Measurements from ENCODE around the gene CCL16.
"Not testable (repeated sequence)": the region's sequence is repeated elsewhere in the genome, so short reads cannot be mapped to it uniquely, and the experiment has no call there.

Gene CCL16

GRCh38 chr17:35947156-35947585, 34.1 kb downstream of the CCL16 start:
- peak in 1 of 2 donors; percentile 34 for DNase-seq
- Histone ChIP-seq H3K27ac (no peak overlapping the region), H3K4me3 (no peak overlapping the region), H3K9me3 (no peaks in the 10 kb centered on the region), H3K4me1 (peaks cover 0 to 4% (median 0%) of the 10 kb centered on the region in 4 donors), H3K36me3 (no peaks in the 10 kb centered on the region), H3K27me3 (peaks cover 0 to 8% of the 10 kb centered on the region in 2 donors)
- intact Hi-C loops (cut with DNase I; ENCODE audit: low total_unique reads) = no loop called here
- peak; percentile 59 to 64 for TF ChIP-seq CTCF (IDR thresholded peaks at IDR 0.05)

GRCh38 chr17:35944151-35944550, 37.1 kb downstream of the CCL16 start:
- DNase-seq = no peak
- no peak overlapping the region for H3K27ac ChIP-seq
- no peak overlapping the region for H3K4me3 ChIP-seq
- H3K36me3 ChIP-seq = no peaks in the 10 kb centered on the region
- peaks cover 0 to 4% (median 0%) of the 10 kb centered on the region in 4 donors for H3K4me1 ChIP-seq
- TF ChIP-seq CTCF (IDR thresholded peaks at IDR 0.05) = no peak
- peaks cover 0 to 8% of the 10 kb centered on the region in 2 donors for H3K27me3 ChIP-seq
- no peaks in the 10 kb centered on the region for H3K9me3 ChIP-seq
- intact Hi-C loops (cut with DNase I; ENCODE audit: low total_unique reads) = no loop called here

GRCh38 chr17:35943537-35943936, 37.8 kb downstream of the CCL16 start, which contains the start of gene LYZL6:
TSS of gene LYZL6 (minus strand) at chr17:35943713. CDS start at chr17:35939356, 4,357 bp downstream.
- H3K4me3 ChIP-seq = no peak within 1 kb of the TSS
- no peaks in the 10 kb centered on the region for H3K36me3 ChIP-seq
- H3K4me1 ChIP-seq = peaks cover 0 to 4% (median 0%) of the 10 kb centered on the region in 4 donors
- H3K27ac ChIP-seq = no peak within 1 kb of the TSS
- DNase-seq = no peak
- TF ChIP-seq CTCF (IDR thresholded peaks at IDR 0.05) = no peak
- intact Hi-C loops (cut with DNase I; ENCODE audit: low total_unique reads) = no loop called here
- H3K27me3 ChIP-seq = peaks cover 0 to 8% of the 10 kb centered on the region in 2 donors
- H3K9me3 ChIP-seq = no peaks in the 10 kb centered on the region

GRCh38 chr17:35942588-35943186, 38.6 kb downstream of the CCL16 start:
- TF ChIP-seq CTCF (IDR thresholded peaks at IDR 0.05) = no peak
- Histone ChIP-seq H3K4me1 (peaks cover 0 to 4% (median 0%) of the 10 kb centered on the region in 4 donors), H3K27ac (no peak overlapping the region), H3K9me3 (no peaks in the 10 kb centered on the region), H3K4me3 (no peak overlapping the region), H3K36me3 (no peaks in the 10 kb centered on the region), H3K27me3 (peaks cover 0 to 8% of the 10 kb centered on the region in 2 donors)
- intact Hi-C loops (cut with DNase I; ENCODE audit: low total_unique reads) = no loop called here
- no peak for DNase-seq

GRCh38 chr17:35938492-35938891, 42.8 kb downstream of the CCL16 start:
- DNase-seq; H3K4me1 ChIP-seq; intact Hi-C loops (cut with DNase I; ENCODE audit: low total_unique reads): not testable (repeated sequence)

GRCh38 chr17:35936063-35936462, 45.2 kb downstream of the CCL16 start:
- no peaks in the 10 kb centered on the region for H3K36me3 ChIP-seq
- H3K27me3 ChIP-seq = no peaks in the 10 kb centered on the region
- H3K4me3 ChIP-seq = no peak overlapping the region
- intact Hi-C loops (cut with DNase I; ENCODE audit: low total_unique reads) = no loop called here
- H3K27ac ChIP-seq = no peak overlapping the region
- H3K9me3 ChIP-seq = no peaks in the 10 kb centered on the region
- no peak for TF ChIP-seq CTCF (IDR thresholded peaks at IDR 0.05)
- peaks cover 0 to 15% (median 14%) of the 10 kb centered on the region in 4 donors for H3K4me1 ChIP-seq
- no peak for DNase-seq

More at GRCh38 chr17:35938492-35938891, 42.8 kb downstream of the CCL16 start:
- H3K36me3 ChIP-seq, H3K9me3 ChIP-seq, H3K27ac ChIP-seq, H3K4me3 ChIP-seq, H3K27me3 ChIP-seq: not testable (repeated sequence)

All from tibial artery (tissue), 4 donors.